GM23338 (cell line): ENCODE results near the gene HACL1. TPM values are rescaled to one million over a fixed set of nuclear protein-coding genes. Genes with fewer than 3 reads are reported as not detected.
"Not testable (repeated sequence)": the region's sequence is repeated elsewhere in the genome, so short reads cannot be mapped to it uniquely, and the experiment has no call there.

Experiments used
- ATAC-seq: fragments of 200-7000 bp; cut with Tn5 transposase; 3 replicates; pipeline ENCODE4 v1.9.1; 2020
- DNase-seq: peaks from one replicate; pipeline ENCODE4 v3.0.0-alpha.2; 2015; ENCODE audit warnings: low spot score
- H2AFZ ChIP-seq: fragments of 200-600 bp; sonication (generic); 2 replicates; pipeline ENCODE4 v1.8.0; 2016; ENCODE audit warnings: antibody characterized with exemption, mild to moderate bottlenecking, moderate library complexity
- H3F3A ChIP-seq: fragments of 200-600 bp; sonication (generic); replicated peaks from 2 replicates; pipeline ENCODE4 v1.8.0; 2017; ENCODE audit warnings: antibody characterized with exemption, mixed run types, low read depth
- H3K27ac ChIP-seq: fragments of 200-600 bp; sonication (generic); 2 replicates; pipeline ENCODE4 v1.6.1; 2016; ENCODE audit warnings: low read depth
- H3K27me3 ChIP-seq: fragments of 200-600 bp; sonication (generic); 2 replicates; pipeline ENCODE4 v1.8.0; 2016; ENCODE audit warnings: mild to moderate bottlenecking, mixed run types, moderate library complexity; ENCODE audit not compliant: insufficient read depth
- H3K36me3 ChIP-seq: fragments of 200-600 bp; sonication (generic); 2 replicates; pipeline ENCODE4 v1.8.0; 2016; ENCODE audit warnings: mild to moderate bottlenecking; ENCODE audit not compliant: insufficient read depth
- H3K4me1 ChIP-seq: fragments of 200-600 bp; sonication (generic); 2 replicates; pipeline ENCODE4 v1.8.0; 2016; ENCODE audit warnings: mild to moderate bottlenecking, moderate library complexity; ENCODE audit not compliant: insufficient read depth
- H3K4me2 ChIP-seq: fragments of 200-600 bp; sonication (generic); 2 replicates; pipeline ENCODE4 v1.7.1; 2017; ENCODE audit warnings: mixed run types
- H3K4me3 ChIP-seq: fragments of 200-600 bp; sonication (generic); 2 replicates; pipeline ENCODE4 v1.6.1; 2016; ENCODE audit warnings: mixed run types
- H3K79me2 ChIP-seq: fragments of 200-600 bp; sonication (generic); replicated peaks from 2 replicates; pipeline ENCODE4 v1.8.0; 2017; ENCODE audit warnings: mild to moderate bottlenecking; ENCODE audit not compliant: insufficient read depth
- H3K9me2 ChIP-seq: fragments of 200-600 bp; sonication (generic); 2 replicates; pipeline ENCODE4 v1.8.0; 2017; ENCODE audit not compliant: insufficient read depth
- H4K20me1 ChIP-seq: fragments of 200-600 bp; sonication (generic); replicated peaks from 2 replicates; pipeline ENCODE4 v1.8.0; 2017; ENCODE audit warnings: mild to moderate bottlenecking; ENCODE audit not compliant: insufficient read depth
- H3K27ac Mint-ChIP-seq: 2 replicates; pipeline ENCODE4 v1.8.0; 2020; ENCODE audit warnings: inconsistent platforms, mild to moderate bottlenecking, moderate library complexity, mixed read lengths
- H3K27me3 Mint-ChIP-seq: 3 replicates; pipeline ENCODE4 v1.8.0; 2022; ENCODE audit warnings: low read depth, mild to moderate bottlenecking, moderate library complexity, mixed read lengths, inconsistent platforms; ENCODE audit not compliant: insufficient read depth, poor library complexity
- H3K36me3 Mint-ChIP-seq: 3 replicates; pipeline ENCODE4 v1.8.0; 2021; ENCODE audit warnings: low read depth, mild to moderate bottlenecking, inconsistent platforms, moderate library complexity, mixed read lengths
- H3K4me1 Mint-ChIP-seq: 3 replicates; pipeline ENCODE4 v1.8.0; 2020; ENCODE audit warnings: mild to moderate bottlenecking, inconsistent platforms, mixed read lengths
- H3K4me3 Mint-ChIP-seq: 3 replicates; pipeline ENCODE4 v1.8.0; 2021; ENCODE audit warnings: moderate library complexity, mild to moderate bottlenecking, inconsistent platforms, mixed read lengths
- H3K9me3 Mint-ChIP-seq: 3 replicates; pipeline ENCODE4 v1.8.0; 2020; ENCODE audit warnings: moderate library complexity, mild to moderate bottlenecking, inconsistent platforms, mixed read lengths
- ETS1 ChIP-seq: IDR thresholded peaks from 2 replicates; pipeline ENCODE4 v1.6.1; 2016; ENCODE audit warnings: antibody characterized with exemption
- EZH2 ChIP-seq: fragments of 200-600 bp; sonication (generic); IDR thresholded peaks from one replicate; pipeline ENCODE4 v1.8.0; 2017; ENCODE audit warnings: antibody characterized with exemption, mild to moderate bottlenecking, low read depth; ENCODE audit not compliant: unreplicated experiment
- EZH2phosphoT487 ChIP-seq: fragments of 200-600 bp; sonication (generic); IDR thresholded peaks from one replicate; pipeline ENCODE4 v1.8.1; 2018; ENCODE audit warnings: antibody characterized with exemption; ENCODE audit not compliant: unreplicated experiment
- JUNB ChIP-seq: IDR thresholded peaks from one replicate; pipeline ENCODE4 v1.6.1; 2016; ENCODE audit warnings: antibody characterized with exemption; ENCODE audit not compliant: unreplicated experiment
- NANOG ChIP-seq: IDR thresholded peaks from 2 replicates; pipeline ENCODE4 v1.6.1; 2016; ENCODE audit warnings: antibody characterized with exemption, borderline replicate concordance
- STAT1 ChIP-seq: IDR thresholded peaks from one replicate; pipeline ENCODE4 v1.6.1; 2016; ENCODE audit warnings: antibody characterized with exemption; ENCODE audit not compliant: unreplicated experiment
- ZNF114 ChIP-seq: fragments of 250-450 bp; sonication (Bioruptor Pico); IDR thresholded peaks from 2 replicates; pipeline ENCODE4 v1.5.0; 2020; ENCODE audit warnings: mild to moderate bottlenecking, moderate library complexity
- ZNF462 ChIP-seq: fragments of 250-450 bp; sonication (Bioruptor Pico); IDR thresholded peaks from 2 replicates; pipeline ENCODE4 v1.5.0; 2020; ENCODE audit warnings: mild to moderate bottlenecking, moderate library complexity
- polyA plus RNA-seq: library from polyadenylated mRNA; unstranded; fragments of >200 nt; fragmentation: Nextera tagmentation; extraction: Ambion mirVana; gene quantifications from 2 replicates; pipeline ENCODE4 v1.2.1, GENCODE V29; 2016
- total RNA-seq: library from RNA; depleted of rRNA; stranded (reverse); fragments of >200 nt; shearing (Covaris generic); gene quantifications from 2 replicates; pipeline ENCODE4 v1.2.3, GENCODE V29; 2014

HACL1 gene
- total and polyA plus RNA-seq, 2 experiments from 2014 or later = 19.6 to 33.5 TPM

GRCh38 chr3:15532614-15533013, 68.8 kb downstream of the HACL1 start:
- not testable (repeated sequence) for H3K36me3 Mint-ChIP-seq

GRCh38 chr3:15531346-15531745, 70.0 kb downstream of the HACL1 start:
- Mint-ChIP-seq H3K27ac (no peak overlapping the region), H3K9me3 (no peaks in the 10 kb centered on the region; the same call in 2 of the 3 replicates), H3K36me3 (no peaks in the 10 kb centered on the region), H3K27me3 (no peaks in the 10 kb centered on the region), H3K4me1 (peaks cover 6% of the 10 kb centered on the region; the same call in 2 of the 3 replicates), H3K4me3 (no peak overlapping the region)
- no peaks in the 10 kb centered on the region for H3K4me1 ChIP-seq
- no peaks in the 10 kb centered on the region for H3K9me2 ChIP-seq
- no peak for ATAC-seq
- no peak overlapping the region for H3K27ac ChIP-seq
- no peaks in the 10 kb centered on the region for H3K27me3 ChIP-seq
- no peak for DNase-seq
- H3K4me3 ChIP-seq = no peak overlapping the region
- no peak overlapping the region for H2AFZ ChIP-seq
- H3F3A ChIP-seq = no peaks in the 10 kb centered on the region
- H3K79me2 ChIP-seq = no peaks in the 10 kb centered on the region
- TF ChIP-seq NANOG (no peak), EZH2 (no peak), JUNB (no peak)
- H3K36me3 ChIP-seq = no peaks in the 10 kb centered on the region
- H4K20me1 ChIP-seq = no peaks in the 10 kb centered on the region
- no peak overlapping the region for H3K4me2 ChIP-seq

More at GRCh38 chr3:15532614-15533013, 68.8 kb downstream of the HACL1 start:
- H3K4me1 Mint-ChIP-seq, H3K9me2 ChIP-seq, H3K27ac ChIP-seq, H3K4me3 ChIP-seq, H3K36me3 ChIP-seq, H3K9me3 Mint-ChIP-seq, ATAC-seq, H3K27ac Mint-ChIP-seq, H3K4me3 Mint-ChIP-seq, H3K27me3 Mint-ChIP-seq, H3K79me2 ChIP-seq, DNase-seq, H3K27me3 ChIP-seq, H2AFZ ChIP-seq, H3K4me2 ChIP-seq, H4K20me1 ChIP-seq, H3K4me1 ChIP-seq, H3F3A ChIP-seq: not testable (repeated sequence)

GRCh38 chr3:15528854-15529537, 72.4 kb downstream of the HACL1 start:
- Histone ChIP-seq H3K79me2 (no peaks in the 10 kb centered on the region), H3K9me2 (no peaks in the 10 kb centered on the region; the same call in 1 of the 2 replicates), H3K4me1 (no peaks in the 10 kb centered on the region), H3K4me3 (no peak overlapping the region), H3K4me2 (no peak overlapping the region), H2AFZ (no peak overlapping the region), H3K36me3 (no peaks in the 10 kb centered on the region), H3K27me3 (peaks cover 11% of the 10 kb centered on the region; the same call in 1 of the 2 replicates), H4K20me1 (no peaks in the 10 kb centered on the region), H3K27ac (no peak overlapping the region), H3F3A (no peaks in the 10 kb centered on the region)
- Mint-ChIP-seq H3K9me3 (no peaks in the 10 kb centered on the region; the same call in 2 of the 3 replicates), H3K4me1 (peaks cover 6% of the 10 kb centered on the region; the same call in 2 of the 3 replicates), H3K27ac (no peak overlapping the region), H3K27me3 (no peaks in the 10 kb centered on the region), H3K36me3 (no peaks in the 10 kb centered on the region), H3K4me3 (no peak overlapping the region)
- no peak for TF ChIP-seq NANOG
- no peak for TF ChIP-seq JUNB
- no peak for TF ChIP-seq ZNF462 (CRISPR knock-in tag)
- TF ChIP-seq ZNF114 (CRISPR knock-in tag) = no peak
- no peak for TF ChIP-seq ETS1
- no peak for TF ChIP-seq STAT1
- no peak for TF ChIP-seq EZH2phosphoT487
- no peak for DNase-seq
- ATAC-seq = no peak
